Parathyroid adenoma (tissue), 2 donors: ENCODE data around the gene ZYG11B.
"Not testable (repeated sequence)": the region's sequence is repeated elsewhere in the genome, so short reads cannot be mapped to it uniquely, and the experiment has no call there.

Source experiments
- H2AFZ ChIP-seq: fragments of 300-600 bp; sonication (generic); one replicate; pipeline ENCODE4 v1.7.0; 2017; ENCODE audit warnings: antibody characterized with exemption, mild to moderate bottlenecking
- H3K27ac ChIP-seq: fragments of 300-600 bp; sonication (generic); one replicate; pipeline ENCODE4 v1.7.0; 2017
- H3K27me3 ChIP-seq: fragments of 300-600 bp; sonication (generic); one replicate; pipeline ENCODE4 v1.7.0; 2017; ENCODE audit warnings: low read length; ENCODE audit not compliant: control insufficient read depth, insufficient read depth
- H3K36me3 ChIP-seq: fragments of 300-600 bp; sonication (generic); one replicate; pipeline ENCODE4 v1.7.0; 2017; ENCODE audit warnings: low read length; ENCODE audit not compliant: control insufficient read depth, insufficient read depth
- H3K4me1 ChIP-seq: fragments of 300-600 bp; sonication (generic); one replicate; pipeline ENCODE4 v1.7.0; 2017; ENCODE audit warnings: control low read depth
- H3K4me2 ChIP-seq: fragments of 300-600 bp; sonication (generic); one replicate; pipeline ENCODE4 v1.7.0; 2017; ENCODE audit warnings: low read length
- H3K4me3 ChIP-seq: fragments of 300-600 bp; sonication (generic); one replicate; pipeline ENCODE4 v1.7.0; 2017; ENCODE audit warnings: low read depth, low read length
- H3K79me2 ChIP-seq: fragments of 300-600 bp; sonication (generic); one replicate; pipeline ENCODE4 v1.7.0; 2017; ENCODE audit warnings: control low read depth
- H3K9ac ChIP-seq: fragments of 300-600 bp; sonication (generic); one replicate; pipeline ENCODE4 v1.7.0; 2017; ENCODE audit warnings: mild to moderate bottlenecking
- H3K9me3 ChIP-seq: fragments of 300-600 bp; sonication (generic); one replicate; pipeline ENCODE4 v1.7.0; 2017; ENCODE audit warnings: low read length; ENCODE audit not compliant: control insufficient read depth
- TF ChIP-seq, protein P1 (sequence below): fragments of 300-600 bp; sonication (generic); IDR thresholded peaks from one replicate; pipeline ENCODE4 v1.7.0; 2017; ENCODE audit warnings: antibody characterized with exemption, mild to moderate bottlenecking
- donor health status: primary hyperparathyroidism.

Gene ZYG11B

DNA sequence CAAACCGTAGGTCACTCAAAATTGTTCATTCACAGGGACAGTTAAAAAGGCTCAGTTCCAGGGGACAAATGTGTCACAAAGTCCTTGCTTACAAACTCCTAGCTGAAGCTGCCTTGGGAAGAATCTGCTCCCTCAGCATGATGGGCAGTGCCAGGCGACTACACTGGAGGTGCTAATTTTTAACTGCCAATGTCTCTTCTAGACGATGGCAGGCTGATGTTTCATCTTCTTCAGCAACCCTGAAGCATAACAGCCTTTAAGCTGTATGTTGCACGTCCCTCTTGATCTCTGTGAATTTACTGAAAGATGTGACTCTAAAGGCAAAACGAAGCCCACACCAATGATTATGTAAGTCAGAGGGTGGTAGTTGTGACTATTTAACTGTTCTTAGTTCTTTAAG is 39.4 kb upstream of the ZYG11B start:
- no peaks in the 10 kb centered on the region for H3K27me3 ChIP-seq
- no peak overlapping the region for H3K4me2 ChIP-seq
- H3K36me3 ChIP-seq: no peaks in the 10 kb centered on the region
- no peaks in the 10 kb centered on the region for H3K9me3 ChIP-seq
- no peak overlapping the region for H2AFZ ChIP-seq
- H3K4me1 ChIP-seq: no peaks in the 10 kb centered on the region
- no peak overlapping the region for H3K27ac ChIP-seq
- H3K79me2 ChIP-seq: no peaks in the 10 kb centered on the region
- no peak overlapping the region for H3K4me3 ChIP-seq
- TF ChIP-seq, protein P1, sequence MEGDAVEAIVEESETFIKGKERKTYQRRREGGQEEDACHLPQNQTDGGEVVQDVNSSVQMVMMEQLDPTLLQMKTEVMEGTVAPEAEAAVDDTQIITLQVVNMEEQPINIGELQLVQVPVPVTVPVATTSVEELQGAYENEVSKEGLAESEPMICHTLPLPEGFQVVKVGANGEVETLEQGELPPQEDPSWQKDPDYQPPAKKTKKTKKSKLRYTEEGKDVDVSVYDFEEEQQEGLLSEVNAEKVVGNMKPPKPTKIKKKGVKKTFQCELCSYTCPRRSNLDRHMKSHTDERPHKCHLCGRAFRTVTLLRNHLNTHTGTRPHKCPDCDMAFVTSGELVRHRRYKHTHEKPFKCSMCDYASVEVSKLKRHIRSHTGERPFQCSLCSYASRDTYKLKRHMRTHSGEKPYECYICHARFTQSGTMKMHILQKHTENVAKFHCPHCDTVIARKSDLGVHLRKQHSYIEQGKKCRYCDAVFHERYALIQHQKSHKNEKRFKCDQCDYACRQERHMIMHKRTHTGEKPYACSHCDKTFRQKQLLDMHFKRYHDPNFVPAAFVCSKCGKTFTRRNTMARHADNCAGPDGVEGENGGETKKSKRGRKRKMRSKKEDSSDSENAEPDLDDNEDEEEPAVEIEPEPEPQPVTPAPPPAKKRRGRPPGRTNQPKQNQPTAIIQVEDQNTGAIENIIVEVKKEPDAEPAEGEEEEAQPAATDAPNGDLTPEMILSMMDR: no peak
- H3K9ac ChIP-seq: no peak overlapping the region

DNA sequence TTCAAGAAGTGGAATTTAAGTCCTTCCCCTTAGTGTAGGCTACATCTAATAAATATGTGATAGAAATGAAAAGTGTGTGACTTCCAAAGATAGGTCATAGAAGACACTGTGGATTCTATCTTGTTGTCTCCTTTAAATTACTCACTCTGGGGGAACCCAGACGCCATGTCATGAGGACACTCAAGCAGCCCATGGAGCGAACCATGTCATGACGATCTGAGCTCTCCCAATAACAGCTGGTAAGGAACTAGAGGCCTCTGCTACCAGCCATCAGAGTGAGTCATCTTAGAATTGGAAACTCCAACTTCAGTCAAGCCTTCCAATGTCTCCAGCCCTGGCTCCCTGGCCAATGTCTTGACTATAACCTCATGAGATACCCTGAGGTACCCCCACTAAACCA is 34.4 kb upstream of the ZYG11B start:
- no peak overlapping the region for H3K4me2 ChIP-seq
- H3K4me3 ChIP-seq: no peak overlapping the region
- no peak overlapping the region for H3K27ac ChIP-seq
- TF ChIP-seq, protein P1: no peak
- H3K36me3 ChIP-seq: no peaks in the 10 kb centered on the region
- H3K9me3 ChIP-seq: no peaks in the 10 kb centered on the region
- H3K27me3 ChIP-seq: no peaks in the 10 kb centered on the region
- H2AFZ ChIP-seq: no peak overlapping the region
- H3K4me1 ChIP-seq: no peaks in the 10 kb centered on the region
- no peak overlapping the region for H3K9ac ChIP-seq
- no peaks in the 10 kb centered on the region for H3K79me2 ChIP-seq

DNA sequence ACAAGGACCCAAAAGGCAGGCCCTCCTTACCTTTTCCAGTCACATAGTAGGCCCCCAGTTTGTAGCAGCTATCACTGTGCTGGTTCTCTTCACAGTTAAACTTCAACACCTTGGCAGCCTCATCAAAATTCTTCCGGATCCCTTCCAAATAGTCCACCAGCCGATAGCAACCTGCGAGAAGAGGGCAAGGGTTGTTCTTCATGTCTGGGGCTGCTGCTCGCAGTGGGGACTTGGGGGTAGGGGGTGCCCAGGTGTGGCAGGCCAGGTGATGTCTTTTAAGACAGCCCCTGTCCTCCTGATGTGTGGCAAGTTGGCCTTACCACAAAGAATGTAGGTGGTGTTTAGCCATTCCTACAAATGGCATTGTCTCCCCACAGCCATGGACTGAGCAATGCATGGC is 33.6 kb upstream of the ZYG11B start:
- Histone ChIP-seq H3K4me3 (no peak overlapping the region), H3K79me2 (no peaks in the 10 kb centered on the region), H3K4me2 (no peak overlapping the region), H3K4me1 (no peaks in the 10 kb centered on the region), H3K27ac (no peak overlapping the region), H3K27me3 (no peaks in the 10 kb centered on the region), H3K9me3 (no peaks in the 10 kb centered on the region), H2AFZ (no peak overlapping the region), H3K36me3 (no peaks in the 10 kb centered on the region), H3K9ac (no peak overlapping the region)
- TF ChIP-seq, protein P1: no peak

DNA sequence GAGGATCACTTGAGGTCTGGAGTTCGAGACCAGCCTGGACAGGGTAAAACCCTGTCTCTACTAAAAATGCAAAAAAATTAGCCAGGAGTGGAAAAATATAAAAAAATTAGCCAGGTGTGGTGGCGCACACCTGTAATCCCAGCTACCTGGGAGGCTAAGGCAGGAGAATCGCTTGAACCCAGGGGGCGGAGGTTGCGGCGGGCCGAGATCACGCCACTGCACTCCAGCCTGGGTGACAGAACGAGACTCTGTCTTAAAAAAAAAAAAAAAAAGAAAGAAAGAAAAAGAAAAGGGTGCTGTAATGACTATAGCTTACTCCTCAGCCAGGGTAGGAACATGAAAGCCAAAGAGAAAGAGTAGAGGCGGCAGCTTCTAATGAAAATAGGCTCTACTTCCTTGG is 32.9 kb upstream of the ZYG11B start:
- H3K27ac ChIP-seq, H3K9me3 ChIP-seq: not testable (repeated sequence)

DNA sequence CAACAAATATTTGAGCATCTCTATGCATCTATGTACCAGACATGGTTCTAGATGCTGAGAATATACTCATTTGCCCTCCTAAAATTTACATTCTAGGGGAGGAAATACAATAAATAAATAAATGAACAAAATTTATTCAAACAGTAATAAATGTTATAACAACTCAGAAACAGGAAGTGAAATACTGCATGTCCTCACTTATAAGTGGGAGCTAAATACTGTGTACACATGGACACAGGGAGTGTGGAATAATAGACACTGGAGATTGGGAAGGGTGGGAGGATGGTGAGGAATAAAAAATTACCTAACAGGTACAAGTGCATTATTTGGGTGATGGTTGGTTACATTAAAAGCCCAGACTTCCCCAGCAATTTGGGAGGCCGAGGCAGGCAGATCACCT is 32.4 kb upstream of the ZYG11B start:
- TF ChIP-seq, protein P1: no peak
- Histone ChIP-seq H3K79me2 (no peaks in the 10 kb centered on the region), H3K27ac (no peak overlapping the region)

More for the DNA sequence above, 32.9 kb upstream of the ZYG11B start:
- H3K27me3 ChIP-seq, H3K4me2 ChIP-seq, H3K9ac ChIP-seq, H2AFZ ChIP-seq, H3K4me3 ChIP-seq, H3K4me1 ChIP-seq, H3K36me3 ChIP-seq, H3K79me2 ChIP-seq: not testable (repeated sequence)

More for the DNA sequence above, 32.4 kb upstream of the ZYG11B start:
- Histone ChIP-seq H3K4me1 (no peaks in the 10 kb centered on the region), H3K4me3 (no peak overlapping the region), H3K4me2 (no peak overlapping the region), H3K27me3 (no peaks in the 10 kb centered on the region), H3K36me3 (no peaks in the 10 kb centered on the region), H2AFZ (no peak overlapping the region), H3K9me3 (no peaks in the 10 kb centered on the region), H3K9ac (no peak overlapping the region)
